VCaP (cell line): Measurements from ENCODE around the gene NHLH2.

Experiments
- H3K27ac ChIP-seq: fragments of 450-650 bp; 2 replicates; pipeline ENCODE4 v1.5.1; 2017
- CTCF ChIP-seq: fragments of 450-650 bp; conservative IDR thresholded peaks from 2 replicates; pipeline ENCODE4 v1.5.1; 2017; ENCODE audit warnings: mild to moderate bottlenecking, moderate library complexity

The NHLH2 gene

GRCh38 chr1:115829023-115829674, 11.8 kb downstream of the NHLH2 start:
- TF ChIP-seq CTCF = no peak
- no peak overlapping the region; the same call in 1 of the 2 replicates for H3K27ac ChIP-seq

- no peak for TF ChIP-seq CTCF
- H3K27ac ChIP-seq = peak overlapping the region; percentile 43
These were observed 12.6 kb downstream of the NHLH2 start for GRCh38 chr1:115828101-115829022.

- TF ChIP-seq CTCF = no peak
- H3K27ac ChIP-seq = peak overlapping the region; percentile 43
These were observed 13.4 kb downstream of the NHLH2 start for GRCh38 chr1:115827452-115828044.

GRCh38 chr1:115826628-115827027, 14.3 kb downstream of the NHLH2 start:
- no peak overlapping the region for H3K27ac ChIP-seq
- no peak for TF ChIP-seq CTCF

GRCh38 chr1:115822117-115822516, 18.8 kb downstream of the NHLH2 start:
- no peak overlapping the region for H3K27ac ChIP-seq
- TF ChIP-seq CTCF = no peak

- no peak overlapping the region for H3K27ac ChIP-seq
- TF ChIP-seq CTCF = no peak
These were observed 25.2 kb downstream of the NHLH2 start for GRCh38 chr1:115815694-115816093.
